GM12873 (cell line): Measurements from ENCODE around the gene CAPN5.

ENCODE experiments used
- TF ChIP-seq, protein P1 (sequence below): IDR thresholded peaks from 2 replicates; pipeline ENCODE4 v1.5.1; 2012; ENCODE audit warnings: low read depth, mild to moderate bottlenecking, moderate library complexity, low read length, control low read depth; ENCODE audit not compliant: insufficient read depth; ENCODE audit errors: missing control alignments

CAPN5 gene

DNA sequence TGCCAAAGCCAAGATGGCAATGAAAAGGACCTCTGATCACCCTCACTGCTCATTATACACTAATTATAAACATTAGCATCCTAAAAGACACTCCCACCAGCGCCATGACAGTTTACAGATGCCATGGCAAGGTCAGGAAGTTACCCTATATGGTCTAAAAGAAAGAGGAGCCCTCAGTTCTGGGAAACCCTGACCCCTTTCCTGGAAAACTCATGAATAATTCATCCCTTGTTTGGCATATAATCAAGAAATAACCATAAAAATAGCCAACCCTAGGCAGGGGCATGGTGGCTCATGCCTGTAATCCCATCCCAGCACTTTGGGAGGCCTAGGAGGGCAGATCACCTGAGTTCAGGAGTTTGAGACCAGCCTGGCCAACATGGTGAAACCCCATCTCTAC, 12.7 kb upstream of the CAPN5 start:
- TF ChIP-seq, protein P1, sequence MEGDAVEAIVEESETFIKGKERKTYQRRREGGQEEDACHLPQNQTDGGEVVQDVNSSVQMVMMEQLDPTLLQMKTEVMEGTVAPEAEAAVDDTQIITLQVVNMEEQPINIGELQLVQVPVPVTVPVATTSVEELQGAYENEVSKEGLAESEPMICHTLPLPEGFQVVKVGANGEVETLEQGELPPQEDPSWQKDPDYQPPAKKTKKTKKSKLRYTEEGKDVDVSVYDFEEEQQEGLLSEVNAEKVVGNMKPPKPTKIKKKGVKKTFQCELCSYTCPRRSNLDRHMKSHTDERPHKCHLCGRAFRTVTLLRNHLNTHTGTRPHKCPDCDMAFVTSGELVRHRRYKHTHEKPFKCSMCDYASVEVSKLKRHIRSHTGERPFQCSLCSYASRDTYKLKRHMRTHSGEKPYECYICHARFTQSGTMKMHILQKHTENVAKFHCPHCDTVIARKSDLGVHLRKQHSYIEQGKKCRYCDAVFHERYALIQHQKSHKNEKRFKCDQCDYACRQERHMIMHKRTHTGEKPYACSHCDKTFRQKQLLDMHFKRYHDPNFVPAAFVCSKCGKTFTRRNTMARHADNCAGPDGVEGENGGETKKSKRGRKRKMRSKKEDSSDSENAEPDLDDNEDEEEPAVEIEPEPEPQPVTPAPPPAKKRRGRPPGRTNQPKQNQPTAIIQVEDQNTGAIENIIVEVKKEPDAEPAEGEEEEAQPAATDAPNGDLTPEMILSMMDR: no peak

DNA sequence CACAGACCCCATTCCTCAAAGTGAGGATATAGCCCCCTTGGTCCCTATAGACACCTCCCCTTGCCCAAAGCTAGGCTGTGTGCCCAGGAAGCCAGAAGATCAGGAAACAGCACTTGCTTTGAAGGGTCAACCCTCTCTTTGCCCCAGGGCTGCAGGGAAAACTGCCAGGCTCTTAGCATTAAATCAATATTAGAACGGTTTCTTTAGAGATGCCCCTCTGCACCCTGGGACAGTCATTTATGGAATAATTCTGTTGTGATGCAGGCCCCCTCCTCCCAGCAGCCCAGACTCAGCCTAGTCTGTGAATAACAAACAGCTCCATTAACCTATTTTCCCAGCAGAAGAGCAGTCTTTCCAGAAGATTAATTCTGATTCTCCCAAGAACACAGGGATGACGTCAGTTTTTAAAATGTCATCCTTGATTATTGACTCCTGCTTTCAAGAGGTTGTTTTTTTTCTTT, 11.6 kb upstream of the CAPN5 start:
- TF ChIP-seq, protein P1: no peak

DNA sequence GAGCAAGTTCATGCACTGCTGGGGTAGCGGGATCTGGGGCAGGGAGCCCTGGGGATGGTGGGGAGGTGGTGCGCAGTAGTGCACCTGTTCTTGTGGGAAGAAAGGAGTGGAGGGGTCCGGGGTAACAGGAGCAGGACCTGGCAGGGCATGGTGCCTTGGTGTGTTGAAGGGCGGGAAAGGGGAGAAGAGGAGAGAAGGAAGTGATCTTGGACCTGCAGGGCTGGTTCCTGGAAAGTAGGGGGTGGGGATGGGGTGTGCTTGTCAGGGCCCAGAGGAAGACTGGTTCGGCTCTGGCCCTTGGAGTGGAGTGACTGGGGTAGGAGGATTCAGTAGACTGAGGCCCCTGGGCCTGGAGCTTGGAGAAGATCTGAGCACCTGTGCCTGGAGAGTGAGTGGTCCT, 10.9 kb upstream of the CAPN5 start:
- TF ChIP-seq, protein P1: no peak

DNA sequence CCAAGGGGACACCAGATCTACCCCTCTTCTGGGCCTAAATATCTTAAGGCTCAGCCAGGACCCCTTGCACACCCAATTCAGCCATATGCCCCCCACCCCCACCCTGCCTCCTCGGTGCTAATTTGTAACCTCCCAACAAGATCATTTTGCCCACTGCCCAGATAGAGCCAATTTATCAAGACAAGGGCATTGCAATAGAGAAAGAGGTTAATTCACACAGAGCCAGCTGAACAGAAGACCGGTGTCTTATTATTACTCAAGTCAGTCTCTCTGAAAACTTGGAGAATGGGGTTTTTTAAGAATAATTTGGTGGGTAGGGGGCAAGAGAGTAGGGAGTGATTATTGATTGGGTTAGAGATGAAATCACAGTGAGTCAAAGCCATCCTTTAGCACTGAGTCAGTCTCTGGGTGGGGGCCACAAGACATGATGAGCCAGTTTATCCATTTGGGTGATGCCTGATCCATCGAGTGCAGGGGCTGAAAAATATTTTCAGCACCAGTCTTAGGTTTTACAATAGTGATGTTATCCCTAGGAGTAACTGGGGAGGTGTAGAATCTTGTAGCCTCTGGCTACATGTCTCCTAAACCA, 9.9 kb upstream of the CAPN5 start:
- TF ChIP-seq, protein P1: no peak

DNA sequence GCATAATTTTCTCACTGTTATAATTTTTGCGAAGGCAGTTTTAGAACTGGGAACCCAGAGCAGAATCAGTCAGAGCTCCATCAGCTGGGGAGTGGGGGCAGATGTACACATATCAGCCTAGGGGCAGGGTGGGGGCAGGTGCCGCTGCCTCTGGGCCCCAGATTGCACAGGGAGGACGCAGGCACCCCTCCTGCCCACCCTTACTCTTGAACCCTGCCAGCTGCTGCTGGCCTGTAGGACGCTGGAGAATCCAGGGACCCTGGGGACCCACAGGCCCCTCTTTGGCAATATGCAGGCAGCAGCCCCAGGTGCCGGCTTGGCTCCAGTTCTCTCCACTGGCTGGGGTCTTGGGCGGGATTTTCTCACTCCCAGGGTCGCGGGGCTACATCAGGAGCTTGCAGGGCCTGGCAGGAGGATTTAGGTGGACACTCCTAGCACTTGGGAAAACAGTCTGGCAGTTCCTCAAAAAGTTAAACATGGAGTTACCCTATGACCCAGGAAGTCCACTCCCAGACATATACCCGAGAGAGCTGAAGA, 8.8 kb upstream of the CAPN5 start:
- TF ChIP-seq, protein P1: no peak

DNA sequence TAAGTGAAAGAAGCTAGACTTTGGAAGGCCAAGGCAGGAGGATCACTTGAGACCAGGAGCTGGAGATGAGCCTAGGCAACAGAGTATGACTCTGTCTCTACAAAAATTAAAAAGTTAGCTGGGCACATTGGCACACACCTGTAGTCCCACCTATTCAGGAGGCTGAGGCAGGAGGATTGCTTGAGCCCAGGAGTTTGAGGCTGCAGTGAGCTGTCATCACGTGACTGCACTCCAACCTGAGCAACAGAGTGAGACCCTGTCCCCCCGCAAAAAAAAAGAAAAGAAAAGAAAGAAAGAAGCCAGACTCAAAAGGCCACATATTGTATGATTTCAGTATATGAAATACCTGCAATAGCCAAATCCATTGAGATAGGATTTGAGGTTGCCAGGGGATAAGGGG, 7.9 kb upstream of the CAPN5 start:
- TF ChIP-seq, protein P1: no peak

DNA sequence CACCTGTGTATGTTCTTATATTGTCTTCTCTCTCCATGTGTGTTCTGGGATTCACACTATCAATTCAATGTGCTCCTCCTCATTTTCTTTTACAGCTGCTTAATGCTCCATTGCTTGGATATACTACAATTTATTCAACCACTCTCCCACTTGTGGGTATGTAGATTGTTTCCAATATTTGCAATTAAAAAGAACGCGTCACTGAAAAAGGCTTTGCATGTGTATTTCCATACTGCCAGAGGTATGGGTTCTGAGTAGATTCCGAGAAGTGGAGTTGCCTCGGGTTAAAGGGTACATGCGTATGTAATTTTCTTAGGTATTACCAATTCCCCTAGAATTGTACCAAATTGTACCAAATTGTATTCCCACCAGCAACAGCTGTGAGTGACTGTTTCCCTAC, 7.0 kb upstream of the CAPN5 start:
- TF ChIP-seq, protein P1: no peak
